Measurements from ENCODE around the gene OR10A4. TPM values are rescaled to one million over a fixed set of nuclear protein-coding genes. Genes with fewer than 3 reads are reported as not detected.
A peak's percentile ranks its signal among the peaks of the same experiment; 100 is the strongest.

The OR10A4 gene
- total and polyA plus RNA-seq, 9 of the 15 experiments (the other 6 are each of a cell fraction or from before 2014, with no cell fraction given) = not detected

- no peak for TF ChIP-seq ZNF511 (CRISPR knock-in tag; IDR thresholded peaks at IDR 0.05)
- no peak for TF ChIP-seq SNAPC5 (CRISPR knock-in tag; IDR thresholded peaks at IDR 0.05)
- no peak for TF ChIP-seq IFI16 (CRISPR knock-in tag; IDR thresholded peaks at IDR 0.05)
- TF ChIP-seq BRD9 (IDR thresholded peaks at IDR 0.05; ENCODE audit: low read depth, partially characterized antibody) = no peak
- TF ChIP-seq ZNF512 (tag; IDR thresholded peaks at IDR 0.05) = peak; percentile 93
- TF ChIP-seq JUNB (CRISPR knock-in tag; conservative IDR thresholded peaks at IDR 0.05) = no peak
- TF ChIP-seq GTF2F1 (IDR thresholded peaks at IDR 0.05; ENCODE audit: low read depth, low read length) = no peak
- no peak for TF ChIP-seq ZNF780A (CRISPR knock-in tag; IDR thresholded peaks at IDR 0.05)
- TF ChIP-seq HCFC1 (IDR thresholded peaks at IDR 0.05; ENCODE audit: low read depth, low read length) = no peak
- TF ChIP-seq HLTF (IDR thresholded peaks at IDR 0.05) = no peak
- TF ChIP-seq RFX1 (IDR thresholded peaks at IDR 0.05) = no peak
- no peak for TF ChIP-seq DEAF1 (CRISPR knock-in tag; IDR thresholded peaks at IDR 0.05)
- TF ChIP-seq TCFL5 (CRISPR knock-in tag; conservative IDR thresholded peaks at IDR 0.05) = no peak
These were observed 48.7 kb downstream of the OR10A4 start (continued) for GRCh38 chr11:6925007-6925577.
